Heart left ventricle (tissue), 13 donors: ENCODE measurements around the gene SUMF1.

Experiments
- POLR2A ChIP-seq, 2 donors: fragments of 450-650 bp; IDR thresholded peaks; one replicate each; pipeline ENCODE4 v1.6.1; 2017; ENCODE audit warnings: antibody characterized with exemption in 2 of 2, mild to moderate bottlenecking in 2 of 2, moderate library complexity in 2 of 2
- TF ChIP-seq, protein P1 (sequence below), 12 donors: fragments of 200-600 bp; sonication (generic) in 4 of 12; IDR thresholded peaks; one replicate each; pipeline versions ENCODE4 v1.5.0 to v1.8.0; 2018 to 2022; ENCODE audit warnings: antibody characterized with exemption in 12 of 12, mild to moderate bottlenecking in 5 of 12
- donor health status: ischemic (EF 13 %, LVEDD 7.1; RV severe dilation, severe dysfunction).
- donor health status: DM: no; HTN: yes; CAD: no.
- donor health status: DM: no; HTN: no; CAD: no.
- donor health status: ischemic (EF 25% LVEDD 6.9; RV normal size, moderate dysfunction).
- donor health status: ischemic (EF 25% LVEDD 5.7; RV mildly dilated, moderate dysfunction).
- donor health status: ischemic (EF 35%, LVEDD 5.7; RV mildly dilated, moderate dysfunction).
- donor health status: nonischemic (EF 11% LVEDD 7.7; RV severe dilation, severe dysfunction).
- donor health status: DM: yes; HTN: yes; CAD: no.
- donor health status: PGD.
- donor health status: ischemic (EF 29% LVEDD 5.4; RV normal size, mild dysfunction).
- donor health status: nonischemic (EF 23%, LVEDD 6.1; RV moderate dilation, normal function).

DNA sequence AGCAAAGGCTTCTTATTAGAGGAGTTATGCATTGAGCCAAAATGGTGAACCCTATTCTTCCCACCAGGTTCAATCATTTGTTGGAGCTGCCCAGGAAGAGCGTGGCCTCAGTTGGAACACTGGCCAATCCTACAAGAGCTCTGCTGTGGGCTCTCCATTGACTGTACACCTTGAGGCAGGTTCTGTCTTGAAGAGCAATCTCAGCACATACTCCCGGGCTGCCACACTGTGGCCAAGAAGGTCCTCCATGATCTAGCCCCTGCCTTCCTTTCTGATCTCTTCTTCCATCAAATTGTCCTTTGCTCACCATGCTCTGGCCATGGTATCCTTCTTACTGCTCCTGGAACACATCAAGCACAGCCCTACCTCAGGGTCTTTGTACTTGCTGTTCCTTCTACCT lies 5.7 kb upstream of the SUMF1 start:
- TF ChIP-seq, protein P1, sequence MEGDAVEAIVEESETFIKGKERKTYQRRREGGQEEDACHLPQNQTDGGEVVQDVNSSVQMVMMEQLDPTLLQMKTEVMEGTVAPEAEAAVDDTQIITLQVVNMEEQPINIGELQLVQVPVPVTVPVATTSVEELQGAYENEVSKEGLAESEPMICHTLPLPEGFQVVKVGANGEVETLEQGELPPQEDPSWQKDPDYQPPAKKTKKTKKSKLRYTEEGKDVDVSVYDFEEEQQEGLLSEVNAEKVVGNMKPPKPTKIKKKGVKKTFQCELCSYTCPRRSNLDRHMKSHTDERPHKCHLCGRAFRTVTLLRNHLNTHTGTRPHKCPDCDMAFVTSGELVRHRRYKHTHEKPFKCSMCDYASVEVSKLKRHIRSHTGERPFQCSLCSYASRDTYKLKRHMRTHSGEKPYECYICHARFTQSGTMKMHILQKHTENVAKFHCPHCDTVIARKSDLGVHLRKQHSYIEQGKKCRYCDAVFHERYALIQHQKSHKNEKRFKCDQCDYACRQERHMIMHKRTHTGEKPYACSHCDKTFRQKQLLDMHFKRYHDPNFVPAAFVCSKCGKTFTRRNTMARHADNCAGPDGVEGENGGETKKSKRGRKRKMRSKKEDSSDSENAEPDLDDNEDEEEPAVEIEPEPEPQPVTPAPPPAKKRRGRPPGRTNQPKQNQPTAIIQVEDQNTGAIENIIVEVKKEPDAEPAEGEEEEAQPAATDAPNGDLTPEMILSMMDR (IDR thresholded peaks at IDR 0.05): no peak
- no peak for TF ChIP-seq POLR2A (IDR thresholded peaks at IDR 0.05)
